Heart left ventricle (tissue), 13 donors: ENCODE results near the gene ZBTB4.

Experiments used
- CTCF ChIP-seq, 12 donors: fragments of 200-600 bp; sonication (generic) in 4 of 12; IDR thresholded peaks; one replicate each; pipeline versions ENCODE4 v1.5.0 to v1.8.0; 2018 to 2022; ENCODE audit warnings: antibody characterized with exemption in 12 of 12, mild to moderate bottlenecking in 5 of 12
- POLR2A ChIP-seq, 2 donors: fragments of 450-650 bp; IDR thresholded peaks; one replicate each; pipeline ENCODE4 v1.6.1; 2017; ENCODE audit warnings: antibody characterized with exemption in 2 of 2, mild to moderate bottlenecking in 2 of 2, moderate library complexity in 2 of 2
- donor health status: ischemic (EF 13 %, LVEDD 7.1; RV severe dilation, severe dysfunction).
- donor health status: DM: no; HTN: yes; CAD: no.
- donor health status: DM: no; HTN: no; CAD: no.
- donor health status: ischemic (EF 25% LVEDD 6.9; RV normal size, moderate dysfunction).
- donor health status: ischemic (EF 25% LVEDD 5.7; RV mildly dilated, moderate dysfunction).
- donor health status: ischemic (EF 35%, LVEDD 5.7; RV mildly dilated, moderate dysfunction).
- donor health status: nonischemic (EF 11% LVEDD 7.7; RV severe dilation, severe dysfunction).
- donor health status: DM: yes; HTN: yes; CAD: no.
- donor health status: PGD.
- donor health status: ischemic (EF 29% LVEDD 5.4; RV normal size, mild dysfunction).
- donor health status: nonischemic (EF 23%, LVEDD 6.1; RV moderate dilation, normal function).

- TF ChIP-seq POLR2A (IDR thresholded peaks at IDR 0.05) (no peak), CTCF (IDR thresholded peaks at IDR 0.05) (no peak)
Measured at GRCh38 chr17:7493941-7494340, 14.5 kb upstream of the ZBTB4 start.
